GM18867 (cell line): ENCODE measurements around the gene XRCC4.
"Not testable (repeated sequence)": the region's sequence is repeated elsewhere in the genome, so short reads cannot be mapped to it uniquely, and the experiment has no call there.

ENCODE experiments used
- ATAC-seq: cut with Tn5 transposase; IDR thresholded peaks from one replicate; pipeline ENCODE4 v1.9.1; 2021; ENCODE audit warnings: mild to moderate bottlenecking, moderate library complexity; ENCODE audit not compliant: unreplicated experiment

Gene XRCC4

DNA sequence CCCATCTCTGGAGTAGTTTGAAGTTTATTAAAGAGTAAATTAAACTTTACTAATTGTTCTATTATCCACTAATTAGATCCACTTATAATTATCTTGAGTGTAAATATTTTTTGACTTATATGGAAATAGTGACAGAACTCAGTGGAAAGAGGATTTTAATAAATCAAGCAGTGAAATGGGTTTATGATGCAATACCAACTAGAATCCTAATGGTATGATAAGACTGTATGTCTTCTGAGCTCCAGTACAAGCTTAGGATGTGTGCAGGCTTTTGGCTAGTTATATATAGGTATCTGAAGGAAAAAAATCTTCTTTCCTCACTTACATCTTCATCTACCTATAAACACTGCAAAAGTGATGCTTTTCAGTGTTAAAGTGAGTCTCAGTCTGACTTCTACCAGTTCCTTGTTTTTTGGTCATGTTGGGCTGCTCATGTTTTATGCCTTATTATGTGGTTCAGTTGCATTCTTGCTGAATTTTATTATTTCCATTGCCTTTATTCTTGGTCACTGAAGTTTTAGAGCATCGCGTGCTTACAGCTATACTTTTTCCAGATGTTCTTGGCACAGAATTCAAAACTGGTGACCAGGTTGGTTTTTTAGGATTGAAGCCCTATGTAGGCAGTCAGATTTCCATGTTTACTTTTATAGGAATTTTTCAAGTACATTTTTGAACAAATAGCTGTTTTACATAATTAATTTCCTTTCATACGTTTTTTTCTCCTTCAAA, 30.5 kb downstream of the XRCC4 start:
- no peak for ATAC-seq

DNA sequence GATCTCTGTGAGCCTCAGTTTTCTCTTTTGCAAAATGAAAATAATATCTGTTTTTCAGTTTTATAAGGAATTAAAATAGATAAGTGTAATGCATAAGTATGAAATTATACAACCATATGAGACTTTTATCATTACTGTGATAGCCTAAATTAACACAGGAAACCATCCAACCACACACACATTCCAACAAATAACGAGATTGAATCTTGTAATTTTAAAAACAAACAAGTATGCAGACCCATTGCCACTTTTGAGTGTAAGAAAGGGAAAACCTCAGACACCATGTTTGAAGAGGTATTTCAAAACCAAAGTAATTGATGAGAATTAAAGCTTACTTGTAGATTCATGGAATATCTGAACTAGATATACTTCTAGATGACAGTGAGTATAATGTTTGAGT, 32.0 kb downstream of the XRCC4 start:
- no peak for ATAC-seq

DNA sequence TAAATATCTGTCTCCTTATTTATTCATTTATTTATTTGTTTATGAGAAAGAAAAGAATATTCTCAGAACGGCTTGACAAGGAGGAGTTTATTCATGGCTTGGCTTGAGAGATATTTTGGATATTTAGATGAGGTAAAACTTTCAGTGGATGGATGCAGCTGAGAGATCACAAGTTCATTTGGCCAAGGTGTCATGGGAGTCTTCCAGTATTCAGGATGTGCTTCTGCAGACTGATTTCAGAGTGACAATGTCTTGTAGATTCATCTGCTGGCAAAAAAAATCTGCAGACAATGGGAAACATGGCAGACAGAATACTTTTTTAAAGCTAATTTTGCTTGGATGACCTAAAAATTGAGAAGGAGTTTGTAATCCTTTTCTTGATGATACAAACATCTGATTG, 38.5 kb downstream of the XRCC4 start:
- no peak for ATAC-seq

DNA sequence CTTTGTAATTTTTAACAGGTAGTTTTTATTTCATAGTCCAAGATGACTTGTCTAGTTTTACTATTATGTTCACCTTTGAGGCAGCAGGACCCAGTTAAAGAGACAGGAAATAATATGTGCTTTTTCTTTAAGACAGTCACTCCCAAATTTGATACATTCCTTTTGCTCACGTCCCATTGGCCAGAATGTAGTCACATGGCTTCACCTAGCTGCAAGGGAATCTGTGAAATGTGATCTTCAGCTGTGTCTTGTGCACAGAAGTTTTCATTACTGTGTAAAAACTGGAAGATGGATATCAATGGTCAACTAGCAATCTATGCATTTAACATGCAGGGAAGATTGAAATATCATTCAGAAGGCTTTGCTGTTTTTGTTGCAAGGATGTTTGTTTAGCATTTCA, 41.1 kb downstream of the XRCC4 start:
- no peak for ATAC-seq

DNA sequence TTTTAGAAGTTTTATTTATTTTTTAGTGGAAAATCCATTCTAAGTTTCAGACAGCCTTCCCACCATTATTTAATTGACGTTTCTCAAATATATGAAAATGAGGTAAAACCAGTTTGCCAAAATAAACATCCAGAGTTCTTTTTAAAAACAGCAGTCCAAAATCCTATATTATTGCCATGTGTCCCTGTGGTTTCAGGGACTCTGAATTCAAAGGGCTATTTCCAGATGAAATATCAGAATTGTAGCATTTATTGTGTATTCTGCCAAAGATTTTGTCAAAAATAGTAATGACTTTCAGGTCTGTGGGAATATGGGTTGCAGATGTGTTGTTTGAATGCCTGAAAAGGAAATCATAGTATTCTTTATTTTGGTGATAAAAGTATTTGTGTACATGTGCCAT, 41.6 kb downstream of the XRCC4 start:
- ATAC-seq = no peak

DNA sequence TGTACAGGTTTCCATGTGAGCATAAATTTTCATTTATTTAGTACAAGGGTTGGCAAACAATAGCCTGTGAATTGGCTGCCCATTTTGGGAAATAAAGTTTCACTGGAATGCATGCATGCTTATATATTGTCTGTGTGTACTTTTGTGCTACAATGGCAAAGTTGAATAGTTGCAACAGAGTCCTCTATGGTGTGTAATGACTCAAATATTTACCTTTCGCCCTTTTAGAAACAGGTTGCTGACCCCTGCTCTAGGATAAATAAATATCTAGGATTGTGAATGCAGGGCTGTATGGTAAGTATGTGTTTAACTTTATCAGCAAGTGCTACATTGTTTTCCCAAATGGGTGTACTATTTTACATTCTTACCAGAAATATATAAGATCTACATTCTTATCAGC, 47.2 kb downstream of the XRCC4 start:
- no peak for ATAC-seq

DNA sequence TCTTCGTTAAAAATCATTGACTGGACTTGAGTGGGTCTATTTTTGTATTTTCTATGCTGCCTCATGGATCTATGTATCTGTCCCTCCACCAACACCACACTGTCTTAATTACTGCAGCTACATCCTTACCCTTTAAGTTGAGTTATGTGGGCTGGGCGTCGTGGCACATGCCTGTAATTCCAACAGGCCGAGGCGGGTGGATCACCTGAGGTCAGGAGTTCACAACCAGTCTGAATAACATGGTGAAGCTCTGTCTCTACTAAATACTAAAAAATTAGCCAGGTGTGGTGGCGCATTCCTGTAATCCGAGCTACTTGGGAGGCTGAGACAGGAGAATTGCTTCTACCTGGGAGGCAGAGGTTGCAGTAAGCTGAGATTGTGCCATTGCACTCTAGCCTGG, 48.2 kb downstream of the XRCC4 start:
- ATAC-seq = no peak

DNA sequence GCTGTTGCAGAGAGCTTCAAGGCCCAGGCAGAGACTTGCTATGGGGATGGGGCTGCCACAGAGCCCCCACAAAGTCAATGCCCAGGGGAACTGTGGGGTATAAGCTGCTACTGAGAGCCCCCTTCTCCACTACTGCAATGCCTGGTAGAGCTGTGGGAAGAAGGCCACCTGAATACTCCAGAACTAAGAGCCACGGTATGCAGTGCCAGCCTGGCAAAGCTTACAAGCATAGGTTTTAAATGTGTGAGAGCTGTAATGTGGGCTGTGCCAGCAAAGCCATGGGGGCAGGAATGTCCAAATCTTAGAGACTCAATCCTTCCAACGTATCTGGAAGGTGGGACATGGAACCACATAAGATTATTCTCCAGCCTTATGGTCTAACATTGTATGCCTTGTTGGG, 49.2 kb downstream of the XRCC4 start:
- ATAC-seq = no peak

DNA sequence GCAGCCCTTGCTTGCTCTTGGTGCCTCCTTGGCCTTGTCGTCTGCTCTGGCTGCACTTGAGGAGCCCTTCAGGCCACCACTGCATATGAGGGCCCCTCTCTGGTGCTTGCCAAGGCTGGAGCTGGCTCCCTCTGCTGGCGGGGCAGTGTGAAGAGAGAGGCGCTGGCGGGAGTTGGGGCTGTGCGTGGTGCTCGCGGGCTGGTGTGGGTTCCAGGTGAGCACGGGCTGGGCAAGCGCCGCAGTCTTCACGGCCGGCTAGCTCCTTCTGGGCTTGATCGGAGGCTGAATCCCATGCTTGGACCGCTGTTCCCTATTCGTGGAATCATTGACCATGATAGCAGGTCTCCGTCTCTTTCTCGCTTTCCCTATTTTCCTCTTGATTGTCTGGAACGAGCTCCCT, 56.5 kb downstream of the XRCC4 start:
- ATAC-seq = no peak

DNA sequence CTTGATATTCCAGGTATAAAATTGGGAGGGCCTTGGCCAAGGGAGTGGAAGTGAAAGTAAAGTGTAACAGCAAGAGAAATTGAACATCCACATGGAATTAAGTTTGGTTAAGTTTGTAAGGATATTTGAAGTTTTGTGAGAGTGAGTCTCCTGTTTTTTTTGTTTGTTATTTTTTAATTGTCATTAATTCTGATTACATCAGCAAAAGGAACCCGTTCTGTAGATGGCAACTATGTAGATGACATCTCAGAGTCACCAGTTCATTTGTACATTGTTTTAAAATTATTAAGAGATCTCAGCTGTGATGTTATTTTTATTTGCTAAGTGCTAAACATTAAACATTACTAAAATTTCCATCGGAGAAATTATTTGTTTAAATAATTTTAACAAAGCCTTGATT, 65.2 kb downstream of the XRCC4 start:
- no peak for ATAC-seq

DNA sequence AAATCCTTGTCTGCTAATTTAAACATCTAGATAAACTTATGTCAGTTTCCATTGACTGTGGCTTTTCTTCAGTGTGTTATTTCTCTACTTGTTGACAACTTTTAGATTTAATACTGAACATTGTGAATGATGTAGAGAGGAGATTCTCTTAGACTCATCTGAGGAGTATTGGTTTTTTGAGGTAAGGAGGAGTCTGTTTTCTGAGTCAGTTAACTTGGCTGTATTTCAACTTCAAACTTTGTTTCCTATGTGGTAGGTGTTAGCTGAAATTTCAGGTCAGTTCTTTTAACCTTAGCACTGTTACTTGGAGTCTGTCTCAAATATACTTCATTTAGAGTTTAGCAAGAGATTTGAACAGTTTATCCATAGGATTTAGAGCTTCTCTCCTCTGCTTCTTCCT, 67.9 kb downstream of the XRCC4 start:
- ATAC-seq = no peak

DNA sequence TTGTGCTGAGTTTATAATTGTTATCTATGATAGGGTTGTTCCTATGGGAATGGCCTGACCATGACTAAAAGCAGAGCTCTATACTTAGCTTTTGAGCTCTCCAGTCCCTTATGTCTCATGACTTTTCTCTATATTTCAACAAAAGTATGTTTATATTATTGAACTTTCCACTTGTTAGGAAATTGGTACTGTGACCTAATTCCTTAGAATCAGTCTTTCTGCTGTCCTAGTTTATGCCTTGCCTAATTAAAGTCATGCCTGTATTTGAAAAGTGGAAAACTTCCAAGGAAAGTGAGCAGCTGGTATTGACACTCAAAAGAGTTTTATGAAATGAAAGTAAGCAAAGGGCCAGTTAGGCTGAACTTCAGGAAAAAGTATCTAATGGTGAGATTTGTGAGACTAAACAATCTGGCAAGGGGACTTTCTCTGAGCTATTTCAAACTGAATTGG, 68.6 kb downstream of the XRCC4 start:
- ATAC-seq = no peak

DNA sequence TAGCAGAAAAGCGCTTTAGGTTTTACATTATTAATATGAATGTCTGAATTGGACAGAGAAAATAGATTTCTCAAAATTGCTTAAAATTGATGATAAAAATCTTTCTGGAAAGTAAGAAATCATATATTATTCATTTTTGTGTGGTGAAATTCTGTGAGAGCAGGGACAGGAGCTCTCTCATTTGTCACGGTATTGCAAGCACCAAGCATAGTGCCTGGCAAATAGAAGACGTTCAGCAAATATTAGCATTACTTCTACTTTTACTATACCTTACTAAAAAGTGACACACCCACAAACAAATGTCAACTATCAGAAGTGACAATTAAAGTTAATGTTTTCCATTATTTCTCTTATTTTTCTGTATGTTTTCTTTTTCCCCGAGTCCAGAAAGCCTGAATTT, 69.1 kb downstream of the XRCC4 start:
- ATAC-seq = no peak

DNA sequence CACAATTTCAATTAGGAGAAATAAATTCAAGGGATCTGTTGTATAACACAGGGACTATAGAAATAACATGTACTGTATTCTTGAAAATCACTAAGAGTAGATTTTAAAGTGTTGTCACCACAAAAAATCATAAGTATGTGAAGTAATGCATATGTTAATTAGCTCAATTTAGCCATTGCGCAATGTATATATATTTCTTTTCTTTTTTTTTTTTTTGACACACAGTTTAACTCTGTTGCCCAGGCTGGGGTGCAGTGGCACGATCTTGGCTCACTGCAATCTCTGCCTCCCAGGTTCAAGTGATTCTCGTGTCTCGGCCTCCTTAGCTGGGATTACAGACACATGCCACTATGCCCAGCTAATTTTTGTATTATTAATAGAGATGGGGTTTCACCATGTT, 70.2 kb downstream of the XRCC4 start:
- ATAC-seq = no peak

DNA sequence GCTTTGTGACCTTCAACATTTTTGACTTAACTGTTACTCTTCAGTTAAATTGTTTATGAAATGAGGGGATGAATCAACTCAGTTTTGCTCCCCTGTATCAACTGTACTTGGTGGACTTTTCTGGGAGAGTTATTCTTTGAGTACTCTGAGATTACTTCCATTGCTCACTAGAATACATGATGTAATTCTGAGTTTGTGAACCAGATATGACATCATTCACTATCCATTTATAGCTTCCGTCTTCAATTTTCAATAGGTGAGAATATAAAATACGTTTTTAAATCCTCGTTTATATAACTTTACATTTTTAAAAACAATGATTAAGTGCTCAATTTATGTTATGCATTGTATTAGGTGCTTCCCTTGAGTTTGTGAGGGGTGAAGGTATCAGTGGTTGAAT, 71.0 kb downstream of the XRCC4 start:
- no peak for ATAC-seq

DNA sequence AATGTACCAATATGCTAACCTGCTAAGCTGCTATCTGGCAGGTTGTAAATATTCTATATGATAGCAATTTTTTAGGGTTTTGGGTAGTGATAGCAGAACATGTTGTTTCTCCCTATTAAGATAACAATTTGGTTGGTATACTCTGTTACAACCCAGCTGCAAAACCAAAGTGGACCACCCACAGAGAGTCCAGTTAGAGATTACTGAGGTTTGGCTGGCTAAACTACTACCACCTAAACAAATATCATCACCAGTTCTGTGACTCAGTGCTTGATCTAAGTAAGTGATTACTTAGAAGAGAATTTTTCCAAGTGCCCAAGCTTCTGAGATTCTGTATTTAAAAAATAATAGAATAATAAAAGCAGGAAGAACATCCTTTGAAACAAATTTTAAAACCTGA, 72.3 kb downstream of the XRCC4 start:
- ATAC-seq = no peak

DNA sequence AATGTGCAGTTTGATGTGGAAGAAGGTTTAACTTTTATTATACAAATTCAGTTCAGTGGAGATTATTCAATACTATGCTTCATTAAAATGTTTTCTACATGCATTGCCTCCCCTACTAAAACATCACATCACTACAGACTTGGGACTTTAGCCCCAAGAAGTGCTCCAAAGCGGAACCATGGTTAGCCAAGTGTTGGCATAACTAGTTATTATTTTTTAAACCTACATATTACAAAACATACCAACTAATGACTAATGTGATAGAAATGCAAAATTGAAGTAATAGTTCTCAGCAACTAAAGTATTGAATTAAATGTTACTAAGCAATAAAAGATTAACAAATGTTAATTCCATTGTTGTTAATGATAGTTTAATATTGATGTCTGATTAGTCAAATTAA, 74.5 kb downstream of the XRCC4 start:
- ATAC-seq = no peak

DNA sequence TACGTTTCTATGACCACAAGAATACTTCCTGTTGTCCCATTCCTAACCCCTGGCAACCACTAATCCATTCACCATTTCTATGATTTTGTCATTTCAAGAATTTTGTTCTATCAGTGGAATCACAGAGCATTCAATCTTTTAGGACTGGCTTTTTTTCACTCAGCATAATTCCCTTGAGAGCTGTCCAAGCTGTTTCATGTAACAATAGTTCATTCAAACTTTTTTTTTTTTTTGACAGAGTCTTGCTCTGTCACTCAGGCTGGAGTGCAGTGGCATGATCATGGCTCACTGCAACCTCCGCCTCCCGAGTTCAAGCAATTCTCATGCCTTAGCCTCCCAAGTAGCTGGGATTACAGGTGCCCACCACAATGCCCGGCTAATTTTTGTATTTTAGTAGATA, 75.6 kb downstream of the XRCC4 start:
- not testable (repeated sequence) for ATAC-seq

DNA sequence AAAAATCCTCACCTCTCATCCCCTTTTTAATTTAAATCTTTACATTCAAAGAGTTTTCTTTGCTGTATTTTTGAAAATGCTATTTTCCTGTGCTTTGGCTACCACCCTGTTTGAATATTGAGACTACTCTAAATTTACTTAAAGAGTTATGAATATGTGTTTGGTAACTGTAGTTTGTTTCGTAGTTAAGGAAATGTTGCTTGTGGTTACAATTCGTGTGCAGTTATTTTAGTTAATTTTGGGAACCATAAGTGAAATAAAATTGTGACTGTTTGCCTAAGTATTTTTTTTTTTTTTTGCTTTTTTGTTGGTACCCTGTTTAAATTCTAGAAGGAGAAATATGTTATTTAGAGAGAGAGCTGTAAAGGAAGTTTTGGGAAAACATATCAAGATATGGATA, 78.7 kb downstream of the XRCC4 start:
- ATAC-seq = no peak

DNA sequence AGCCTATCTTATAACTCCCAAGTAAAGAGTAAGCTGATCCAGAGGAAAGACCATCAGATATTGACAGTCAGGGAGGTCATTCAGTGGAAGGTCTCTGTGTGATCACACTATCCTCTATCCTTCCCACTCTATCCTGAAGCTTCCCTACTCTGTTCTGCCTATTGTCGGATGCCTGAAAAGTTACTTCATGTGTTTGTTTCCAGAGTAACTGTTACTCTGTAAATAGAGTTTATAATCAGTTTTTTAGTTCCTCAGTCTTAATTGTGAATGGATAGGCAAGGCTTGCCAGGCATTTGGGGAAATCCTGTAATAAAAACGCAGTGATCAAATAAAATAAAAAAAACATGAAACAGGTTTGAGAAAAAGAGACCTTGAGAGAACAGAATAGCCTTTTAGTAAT, 79.8 kb downstream of the XRCC4 start:
- no peak for ATAC-seq

DNA sequence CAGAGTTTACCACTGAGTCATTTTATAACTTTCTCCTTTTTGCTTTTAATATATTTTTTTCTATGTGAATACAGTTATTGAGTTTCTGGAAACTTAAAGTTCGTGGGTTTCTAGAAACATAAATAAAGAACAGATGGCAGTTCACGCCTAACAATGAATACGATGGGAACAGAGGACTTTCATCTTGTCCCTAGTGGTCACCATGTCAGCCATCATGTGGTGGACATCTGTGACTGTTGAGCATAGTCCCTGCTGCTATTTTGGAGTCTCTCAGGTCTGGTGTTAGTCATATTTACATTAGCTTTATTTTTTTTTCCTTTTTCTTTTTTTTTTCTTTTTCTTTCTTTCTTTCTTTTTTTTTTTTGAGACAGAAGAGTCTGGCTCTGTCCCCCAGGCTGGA, 85.3 kb downstream of the XRCC4 start:
- no peak for ATAC-seq

DNA sequence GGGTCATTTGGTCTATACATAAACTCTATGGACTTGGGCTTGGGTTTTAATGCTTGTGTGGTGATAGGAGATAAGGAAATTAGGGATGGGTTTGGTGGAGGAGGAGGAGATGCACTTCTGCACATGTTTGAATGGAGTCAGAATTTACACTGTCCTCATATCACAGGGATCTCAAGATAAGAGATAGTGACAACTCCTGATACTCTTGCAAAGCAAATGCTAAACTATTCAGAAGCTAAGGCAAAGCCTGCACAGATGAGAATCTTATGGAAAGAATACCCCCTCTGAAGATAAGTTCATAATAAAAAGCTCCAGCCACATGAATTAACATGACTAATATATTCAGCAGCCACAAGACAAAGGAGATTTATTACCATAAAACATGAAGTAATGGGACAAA, 90.2 kb downstream of the XRCC4 start:
- ATAC-seq = no peak

DNA sequence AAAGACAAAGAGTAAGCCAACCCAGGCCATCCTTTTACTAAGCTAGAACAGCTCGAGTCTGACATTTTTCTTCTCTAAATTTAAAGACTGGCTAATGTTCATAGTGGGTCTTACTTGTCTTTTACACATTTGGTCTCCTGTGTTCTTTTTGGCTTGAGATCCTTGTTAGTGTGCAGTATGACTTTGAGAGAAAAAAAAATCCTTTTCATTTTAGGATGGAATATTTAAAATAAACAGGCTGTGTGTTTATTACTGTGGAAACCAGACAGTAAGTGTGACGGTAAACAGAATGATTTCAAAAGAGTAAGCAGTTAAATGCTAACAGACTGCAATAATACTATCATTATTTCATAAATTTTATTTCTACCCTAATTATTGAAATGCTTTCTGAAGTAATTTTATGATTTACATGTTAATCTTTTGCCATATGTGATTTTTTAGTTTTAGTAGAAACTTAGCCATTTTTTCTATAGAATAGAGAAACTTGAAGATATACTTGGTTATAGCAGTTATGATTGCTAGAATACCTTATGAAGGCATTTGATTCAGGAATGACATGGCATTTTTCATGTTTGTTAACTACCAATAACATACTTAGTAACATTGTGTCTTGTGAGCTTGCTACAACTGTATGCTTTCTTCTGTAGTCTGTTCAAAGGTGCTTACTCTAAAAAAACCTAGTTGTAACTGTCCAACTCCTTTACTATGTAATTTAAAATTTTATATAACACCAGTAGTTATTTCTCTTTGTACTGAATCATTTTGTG, 92.4 kb downstream of the XRCC4 start:
- no peak for ATAC-seq
